Endodermal cell (in vitro differentiated cells): ENCODE data around the gene INHBB. TPM values are rescaled to one million over a fixed set of nuclear protein-coding genes. Genes with fewer than 3 reads are reported as not detected.

Experiments
- DNase-seq: peaks from one replicate; pipeline ENCODE4 v3.0.0-alpha.2; 2017
- H3K27ac ChIP-seq: 2 replicates; pipeline ENCODE4 v1.5.1; 2013; ENCODE audit warnings: mild to moderate bottlenecking, low read depth, low read length, moderate library complexity
- H3K27me3 ChIP-seq: 2 replicates; pipeline ENCODE4 v1.6.1; 2013; ENCODE audit warnings: mild to moderate bottlenecking, low read length, moderate library complexity; ENCODE audit not compliant: insufficient read depth, control insufficient read depth, poor library complexity, severe bottlenecking
- H3K36me3 ChIP-seq: 2 replicates; pipeline ENCODE4 v1.7.0; 2013; ENCODE audit warnings: mild to moderate bottlenecking, low read length, moderate library complexity; ENCODE audit not compliant: control insufficient read depth, insufficient read depth
- H3K4me1 ChIP-seq: one replicate; pipeline ENCODE4 v1.7.0; 2013; ENCODE audit warnings: low read length; ENCODE audit not compliant: control insufficient read depth, insufficient read depth
- H3K4me3 ChIP-seq: 2 replicates; pipeline ENCODE4 v1.5.1; 2013; ENCODE audit warnings: mild to moderate bottlenecking, low read length, moderate library complexity
- H3K9ac ChIP-seq: 2 replicates; pipeline ENCODE4 v1.6.1; 2013; ENCODE audit warnings: mild to moderate bottlenecking, low read length, moderate library complexity; ENCODE audit not compliant: poor library complexity, severe bottlenecking; ENCODE audit errors: extremely low read depth
- H3K9me3 ChIP-seq: 2 replicates; pipeline ENCODE4 v1.6.1; 2013; ENCODE audit warnings: mild to moderate bottlenecking, low read length, moderate library complexity; ENCODE audit not compliant: control insufficient read depth
- H3K27ac Mint-ChIP-seq: 2 replicates; pipeline ENCODE4 v1.8.0; 2020; ENCODE audit warnings: mixed read lengths
- H3K27me3 Mint-ChIP-seq: 2 replicates; pipeline ENCODE4 v1.8.0; 2021; ENCODE audit warnings: mild to moderate bottlenecking, mixed read lengths; ENCODE audit not compliant: insufficient read depth
- H3K36me3 Mint-ChIP-seq: 2 replicates; pipeline ENCODE4 v1.8.0; 2020; ENCODE audit warnings: low read depth, mixed read lengths
- H3K4me1 Mint-ChIP-seq: 2 replicates; pipeline ENCODE4 v1.8.0; 2020; ENCODE audit warnings: mixed read lengths
- H3K4me3 Mint-ChIP-seq: 2 replicates; pipeline ENCODE4 v1.8.0; 2020; ENCODE audit warnings: mild to moderate bottlenecking, moderate library complexity, mixed read lengths
- H3K9me3 Mint-ChIP-seq: 2 replicates; pipeline ENCODE4 v1.8.0; 2020; ENCODE audit warnings: mild to moderate bottlenecking, mixed read lengths
- CTCF ChIP-seq: fragments of 200-600 bp; sonication (generic); conservative IDR thresholded peaks from 2 replicates; pipeline ENCODE4 v1.5.0; 2021; ENCODE audit warnings: antibody characterized with exemption, mild to moderate bottlenecking
- WGBS, 2 experiments: methylation state at CpG; one replicate each; pipeline versions ENCODE4 v1.1.5 to v1.1.7; 2013; ENCODE audit warnings: missing lambda C conversion rate in 2 of 2, mixed read lengths in 1 of 2; ENCODE audit not compliant: insufficient coverage in 1 of 2, insufficient read length in 1 of 2; 5-methylcytosine and 5-hydroxymethylcytosine counted together
- total RNA-seq, 2 donors: library from RNA; stranded (reverse); fragmentation: NEBNext Ultra II Directional in 1 of 2; extraction: Animal tissue kit (Norgen Biotek cat#: 25700) in 1 of 2; gene quantifications; 2 replicates in 1 of 2; 3 replicates in 1 of 2; pipeline ENCODE4 v1.2.1, GENCODE V29; 2021

The INHBB gene
- total RNA-seq, 2 donors from 2014 or later: not detected

- WGBS, 2 experiments: 90 to 92% methylated on average over 2 to 5 of the region's 5 CpGs
- Mint-ChIP-seq H3K36me3 (no peaks in the 10 kb centered on the region), H3K9me3 (no peaks in the 10 kb centered on the region), H3K27me3 (peaks cover 20% of the 10 kb centered on the region), H3K4me1 (peaks cover 6% of the 10 kb centered on the region), H3K27ac (no peak overlapping the region), H3K4me3 (no peak overlapping the region)
- Histone ChIP-seq H3K27ac (no peak overlapping the region), H3K9ac (no peak overlapping the region), H3K4me3 (no peak overlapping the region), H3K27me3 (peaks cover 4% of the 10 kb centered on the region), H3K4me1 (no peaks in the 10 kb centered on the region), H3K9me3 (no peaks in the 10 kb centered on the region), H3K36me3 (no peaks in the 10 kb centered on the region)
- DNase-seq: no peak
- no peak for TF ChIP-seq CTCF
Measured at GRCh38 chr2:120374821-120375220, 28.9 kb downstream of the INHBB start.

GRCh38 chr2:120375251-120376020 is 29.5 kb downstream of the INHBB start:
- no peak overlapping the region for H3K27ac Mint-ChIP-seq
- peaks cover 6% of the 10 kb centered on the region for H3K4me1 Mint-ChIP-seq
- WGBS, 2 experiments: 88 to 90% methylated on average over 4 to 14 of the region's 14 CpGs
- H3K4me1 ChIP-seq: no peaks in the 10 kb centered on the region
- no peak overlapping the region for H3K9ac ChIP-seq
- H3K27ac ChIP-seq: no peak overlapping the region
- peaks cover 20% of the 10 kb centered on the region for H3K27me3 Mint-ChIP-seq
- TF ChIP-seq CTCF: no peak
- no peaks in the 10 kb centered on the region for H3K36me3 Mint-ChIP-seq
- no peak for DNase-seq
- no peak overlapping the region for H3K4me3 Mint-ChIP-seq
- no peak overlapping the region for H3K4me3 ChIP-seq
- H3K9me3 ChIP-seq: no peaks in the 10 kb centered on the region
- peaks cover 4% of the 10 kb centered on the region for H3K27me3 ChIP-seq
- no peaks in the 10 kb centered on the region for H3K9me3 Mint-ChIP-seq
- H3K36me3 ChIP-seq: no peaks in the 10 kb centered on the region

GRCh38 chr2:120376101-120376500 is 30.2 kb downstream of the INHBB start:
- no peak for TF ChIP-seq CTCF
- no peaks in the 10 kb centered on the region for H3K9me3 Mint-ChIP-seq
- 85 to 86% methylated on average over 8 to 12 of the region's 12 CpGs for WGBS, 2 experiments
- Histone ChIP-seq H3K4me1 (no peaks in the 10 kb centered on the region), H3K9ac (no peak overlapping the region), H3K36me3 (no peaks in the 10 kb centered on the region), H3K27ac (no peak overlapping the region), H3K9me3 (no peaks in the 10 kb centered on the region), H3K4me3 (no peak overlapping the region), H3K27me3 (peaks cover 4% of the 10 kb centered on the region)
- no peak for DNase-seq
- peaks cover 6% of the 10 kb centered on the region for H3K4me1 Mint-ChIP-seq
- no peak overlapping the region for H3K27ac Mint-ChIP-seq
- no peak overlapping the region for H3K4me3 Mint-ChIP-seq
- no peaks in the 10 kb centered on the region for H3K36me3 Mint-ChIP-seq
- peaks cover 25% of the 10 kb centered on the region for H3K27me3 Mint-ChIP-seq
